SK-MEL-5 (cell line): Measurements from ENCODE around the gene PTPN9. TPM values are rescaled to one million over a fixed set of nuclear protein-coding genes. Genes with fewer than 3 reads are reported as not detected.

Source experiments
- DNase-seq: peaks from one replicate; pipeline ENCODE4 v3.0.0-alpha.2; 2016; ENCODE audit warnings: low read depth, low spot score
- in situ Hi-C: cut with HindIII; loops from 2 replicates; pipeline ENCODE4 v1.10.0; 2016; ENCODE audit warnings: low sequenced_read_pairs, high pct_unique_total_duplicates, low pct_unique_long_range_greater_than_20kb
- polyA plus RNA-seq, 2 experiments: library from polyadenylated mRNA; depleted of rRNA; stranded (reverse); fragments of >200 nt; gene quantifications; 2 replicates each; pipeline ENCODE4 v1.2.3, GENCODE V29; 2015
- total RNA-seq: library from RNA; depleted of rRNA; stranded (reverse); fragments of >200 nt; shearing (Covaris generic); gene quantifications from 2 replicates; pipeline ENCODE4 v1.2.3, GENCODE V29; 2014; rRNA removed

The PTPN9 gene
- 20.0 and 21.0 TPM in 2 replicates for total RNA-seq
- 20.5 and 27.1 TPM in 2 replicates for polyA plus RNA-seq (2015; cell fraction: cytosol; rRNA removed)
- 8.9 and 9.8 TPM in 2 replicates for polyA plus RNA-seq (2015; cell fraction: nucleus; rRNA removed)

DNA sequence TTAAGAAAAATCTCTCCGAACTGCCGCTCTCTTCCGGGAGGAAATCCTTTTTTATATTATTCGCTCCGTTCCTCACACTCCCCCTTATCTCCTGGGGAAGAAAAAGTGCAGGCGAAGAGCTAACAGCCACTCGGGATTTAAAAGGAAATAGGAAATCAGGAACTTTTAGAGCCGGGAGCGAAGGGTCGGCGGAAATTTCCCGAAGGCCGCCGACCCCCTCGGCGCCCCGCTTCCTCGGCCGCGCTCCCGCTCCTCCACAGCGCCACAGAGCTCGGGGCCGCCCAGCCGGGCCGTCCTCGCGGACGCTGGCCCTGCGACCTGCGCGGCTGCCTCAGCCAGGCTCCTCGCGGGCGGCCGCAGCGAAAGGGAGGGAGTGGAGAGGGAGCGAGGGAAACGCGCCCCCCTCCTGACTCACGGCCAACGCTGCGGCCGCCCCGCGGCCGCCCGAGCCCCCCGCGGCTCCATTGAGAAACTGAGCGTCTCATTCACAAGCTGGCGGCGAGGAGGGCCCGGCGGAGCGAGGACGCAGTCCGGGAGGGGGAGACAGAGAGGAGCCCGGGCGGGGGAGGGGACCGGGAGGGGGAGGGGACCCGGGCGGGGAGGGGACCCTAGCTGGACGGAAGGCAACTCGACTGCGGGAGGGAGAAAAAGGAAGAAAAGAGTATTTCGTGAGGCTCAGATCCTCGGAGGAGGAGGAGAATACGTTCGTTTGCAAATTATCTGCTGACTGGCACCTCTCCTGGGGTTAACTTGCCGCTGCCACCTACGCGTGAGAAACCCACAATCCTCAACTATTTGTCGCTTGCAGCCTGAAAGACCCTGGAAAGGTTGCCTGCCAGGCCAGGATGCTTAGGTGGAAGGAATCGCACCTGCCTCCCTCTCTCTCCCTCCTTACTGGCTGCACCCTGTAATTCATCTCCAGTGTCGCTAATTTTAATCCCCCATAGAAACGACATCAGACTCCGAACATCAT, at the start of gene PTPN9:
Gene PTPN9 (minus strand): TSS at position 368 of the 973 bp plus-strand sequence. CDS start 539 bp downstream, outside the sequence.
- DNase-seq = peak; percentile 75
- in situ Hi-C loops = no loop called here

- in situ Hi-C loops = no loop called here
- DNase-seq = peak; percentile 94
Observed at GRCh38 chr15:75625542-75626347, 46.6 kb upstream of the PTPN9 start, which contains the start of gene SNUPN. Gene SNUPN, minus strand, starts transcription at chr15:75625725. Its CDS starts 4,674 bp downstream, at chr15:75621051.

DNA sequence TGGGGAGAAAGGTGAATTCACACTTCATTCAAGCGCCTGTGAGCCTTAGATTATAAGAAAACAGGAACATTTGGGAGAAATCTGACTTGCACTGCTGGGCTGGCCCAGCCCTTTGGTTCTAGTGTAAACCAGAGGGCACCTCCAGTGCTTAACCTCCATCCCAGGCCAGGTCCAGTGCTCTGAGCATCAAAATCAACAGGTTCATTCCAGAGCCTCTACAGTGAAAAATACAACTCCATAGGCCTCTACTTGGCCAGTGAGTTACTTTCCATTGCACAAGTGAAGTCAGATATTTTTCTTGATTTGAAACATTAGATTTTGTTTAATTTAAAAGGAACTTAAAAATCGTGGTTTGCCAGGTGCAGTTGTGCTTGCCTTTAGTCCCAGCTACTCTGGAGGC, 43.4 kb upstream of the PTPN9 start:
- in situ Hi-C loops = no loop called here
- no peak for DNase-seq

DNA sequence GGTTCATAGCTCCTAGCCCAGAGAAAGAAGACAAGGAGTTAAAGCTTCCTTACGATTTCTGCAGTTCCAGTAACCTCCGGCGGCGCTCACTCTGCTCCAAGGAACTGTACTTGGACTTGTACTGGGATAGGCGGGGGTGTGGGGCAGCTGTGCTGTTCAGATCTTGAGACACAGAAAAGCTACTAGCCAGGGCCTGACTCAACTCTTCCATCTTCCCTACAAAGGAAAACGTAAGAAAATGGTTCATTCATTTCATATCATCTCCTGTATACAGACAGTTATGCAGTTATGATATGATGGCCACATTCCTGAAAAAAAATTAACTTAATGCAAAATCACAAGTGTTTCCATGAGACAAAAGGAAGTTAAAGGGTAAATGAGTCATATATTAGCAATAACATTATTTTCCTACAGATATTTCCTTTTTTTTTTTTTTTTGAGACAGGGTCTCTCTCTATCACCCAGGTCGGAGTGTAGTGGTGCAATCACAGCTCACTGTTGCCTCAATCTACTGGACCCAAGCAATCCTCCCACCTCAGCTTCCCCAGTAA, 41.8 kb upstream of the PTPN9 start:
- peak; percentile 76 for DNase-seq
- in situ Hi-C loops = no loop called here

DNA sequence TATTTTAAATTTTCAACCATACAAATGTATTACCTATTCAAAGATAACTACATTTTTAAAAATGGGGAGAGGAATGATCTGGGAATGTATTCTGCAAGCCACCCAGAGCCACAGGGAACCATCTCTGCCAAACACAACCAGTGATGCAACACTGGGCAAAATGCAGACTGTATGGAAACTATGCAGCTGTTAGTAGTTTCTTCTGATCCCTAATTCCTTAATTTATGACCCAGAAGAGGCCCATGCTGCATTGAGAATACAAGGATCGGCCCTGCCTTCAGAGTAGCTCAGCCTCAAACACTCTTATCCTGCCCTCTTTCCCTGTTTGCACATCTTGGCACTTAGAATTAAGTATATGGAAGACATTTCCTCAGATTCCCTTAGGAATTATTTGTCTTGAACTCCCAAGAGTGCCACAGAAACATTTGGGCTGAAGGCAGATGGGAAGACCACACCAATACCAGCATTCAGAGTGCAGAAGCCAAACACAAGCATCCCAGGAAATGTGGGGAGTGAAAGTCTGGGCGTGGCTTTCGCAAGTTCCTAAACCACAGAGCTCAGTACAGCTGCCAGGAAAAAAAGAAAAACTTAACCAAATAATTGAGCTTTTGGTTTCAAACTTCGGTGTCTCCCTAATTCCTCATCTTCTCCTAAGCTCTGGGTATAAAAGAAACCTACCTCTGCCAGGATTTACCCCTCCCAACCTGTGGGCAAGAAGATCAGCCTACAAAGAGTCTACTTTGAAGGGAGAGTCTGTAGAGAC, 41.1 kb upstream of the PTPN9 start:
- DNase-seq = no peak
- in situ Hi-C loops = no loop called here

GRCh38 chr15:75616766-75617165, 37.7 kb upstream of the PTPN9 start:
- in situ Hi-C loops = no loop called here
- no peak for DNase-seq

GRCh38 chr15:75606711-75607699, 27.9 kb upstream of the PTPN9 start:
- no peak for DNase-seq

GRCh38 chr15:75606026-75606425, 26.9 kb upstream of the PTPN9 start:
- in situ Hi-C loops = no loop called here
- DNase-seq = no peak

More at GRCh38 chr15:75606711-75607699, 27.9 kb upstream of the PTPN9 start:
- in situ Hi-C loops = no loop called here

- in situ Hi-C loops = no loop called here
- no peak for DNase-seq
Observed at GRCh38 chr15:75599401-75599800, 20.3 kb upstream of the PTPN9 start.

DNA sequence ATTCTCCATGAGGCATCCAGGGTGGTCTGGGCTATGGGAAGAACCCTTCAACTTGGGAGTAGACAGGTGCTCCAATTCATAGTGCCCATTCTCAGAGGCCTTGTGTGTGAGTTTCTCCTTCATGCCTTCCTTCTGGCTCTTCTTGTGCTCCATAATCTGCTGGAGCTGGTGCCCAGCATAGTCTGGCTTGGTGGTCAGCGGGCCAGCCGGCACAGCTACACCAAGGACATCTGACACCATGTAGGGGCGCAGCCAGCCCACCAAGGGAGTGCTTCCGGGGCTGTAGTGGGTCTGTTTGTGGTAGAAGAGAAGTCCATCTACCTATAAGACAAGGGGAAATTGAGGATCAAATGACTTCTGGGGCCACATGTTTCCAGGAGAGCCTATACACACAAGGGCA, 19.2 kb upstream of the PTPN9 start:
- DNase-seq = no peak
- in situ Hi-C loops = no loop called here

GRCh38 chr15:75597667-75598341, 18.7 kb upstream of the PTPN9 start:
- peak; percentile 52 for DNase-seq
- in situ Hi-C loops = no loop called here

- no peak for DNase-seq
- in situ Hi-C loops = no loop called here
Observed at GRCh38 chr15:75596703-75597345, 17.7 kb upstream of the PTPN9 start.

GRCh38 chr15:75594276-75594675, 15.2 kb upstream of the PTPN9 start:
- no peak for DNase-seq
- in situ Hi-C loops = no loop called here

DNA sequence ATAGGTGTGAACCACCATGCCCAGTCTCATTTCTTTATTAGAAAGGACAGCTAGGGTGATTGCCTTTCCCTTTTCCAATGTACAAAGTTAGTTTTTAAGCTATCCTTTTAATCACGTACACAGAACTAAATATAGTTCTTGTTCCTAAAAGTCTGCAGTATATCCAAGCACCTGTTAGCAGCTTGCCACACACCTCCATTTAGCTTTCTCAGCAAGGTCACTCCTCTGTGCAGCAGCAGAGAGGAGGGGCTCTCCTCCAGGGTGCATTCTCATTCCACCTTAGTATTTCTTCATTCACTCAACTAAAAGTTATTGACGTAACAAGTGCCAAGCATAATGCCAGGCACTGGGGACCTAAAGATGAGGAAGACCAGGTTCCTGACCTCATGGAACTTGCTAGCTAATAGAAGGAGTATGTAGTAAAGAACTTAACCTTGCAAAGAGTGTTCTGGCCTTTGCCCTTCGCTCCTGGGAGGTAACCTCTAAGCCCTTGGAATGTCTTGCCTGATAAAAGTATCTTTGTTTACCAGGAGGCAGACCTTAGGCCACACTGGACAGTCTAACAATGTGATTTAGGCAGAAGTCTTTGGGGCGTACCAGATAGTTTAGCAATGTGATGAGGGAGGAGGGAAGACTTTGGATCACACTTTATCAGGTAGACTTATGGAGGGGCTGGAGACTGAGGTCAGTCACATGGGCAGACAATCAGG, 12.7 kb upstream of the PTPN9 start:
- no peak for DNase-seq
- in situ Hi-C loops = no loop called here

DNA sequence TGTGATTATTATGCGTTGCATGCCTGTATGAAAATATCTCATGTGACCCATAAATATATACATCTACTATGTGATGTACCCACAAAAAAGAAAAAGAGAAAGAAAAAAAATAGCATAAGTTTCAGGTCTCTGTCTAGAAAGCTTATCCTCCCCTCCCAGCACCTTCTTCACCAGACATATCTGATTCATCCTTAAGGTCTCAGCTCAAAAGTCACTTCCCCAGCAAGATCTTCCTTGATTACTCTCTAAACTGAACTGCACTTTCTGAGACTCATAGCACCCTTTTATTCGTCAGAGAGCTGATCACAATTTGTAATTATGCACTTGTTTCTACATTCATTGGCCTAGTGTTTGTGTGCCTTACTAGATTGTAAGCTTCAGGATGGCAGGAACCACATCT, 11.1 kb upstream of the PTPN9 start:
- in situ Hi-C loops = no loop called here
- no peak for DNase-seq
